Measurements from ENCODE around the gene NXN.

- TF ChIP-seq CTCF (IDR thresholded peaks at IDR 0.05) (no peak), POLR2A (IDR thresholded peaks at IDR 0.05) (no peak)
Observed at GRCh38 chr17:975371-975915, 4.1 kb downstream of the NXN start.
